ENCODE data around the gene EEPD1. TPM values are rescaled to one million over a fixed set of nuclear protein-coding genes. Genes with fewer than 3 reads are reported as not detected.

EEPD1 gene
- total and polyA plus RNA-seq, 2 donors (not counting 3 experiments of a cell fraction or from before 2014, with no cell fraction given), result 0.40 to 0.42 TPM

GRCh38 chr7:36149694-36150452, 3.2 kb upstream of the EEPD1 start:
- no peaks in the 10 kb centered on the region for H3K79me2 ChIP-seq (ENCODE audit: control insufficient read depth, insufficient read depth, low read length)
- H3K4me1 ChIP-seq (ENCODE audit: control insufficient read depth, extremely low read depth, insufficient read depth, low read length), result peaks cover 4% of the 10 kb centered on the region
- TF ChIP-seq MAX (IDR thresholded peaks at IDR 0.05; ENCODE audit: insufficient read depth, insufficient read length), result no peak
- H3K9me1 ChIP-seq (replicated peaks; ENCODE audit: control insufficient read depth, extremely low read depth, insufficient read depth, low read length), result no peaks in the 10 kb centered on the region
- no peaks in the 10 kb centered on the region for H4K20me1 ChIP-seq (replicated peaks; ENCODE audit: control insufficient read depth, extremely low read depth, insufficient read depth, low read length)
- H3K9me3 ChIP-seq (replicated peaks; ENCODE audit: control insufficient read depth, insufficient read depth, low read length), result no peaks in the 10 kb centered on the region
- H3K4me2 ChIP-seq (ENCODE audit: insufficient read depth, low read length), result no peak overlapping the region
- H3K27me3 ChIP-seq (ENCODE audit: control insufficient read depth in 2 of 2, insufficient read depth in 2 of 2, low read length in 2 of 2), result peaks cover 1 to 5% of the 10 kb centered on the region in 2 experiments
- DNase-seq (ENCODE audit: low read depth, low spot score), result no peak
- ChIA-PET CTCF (interaction anchor here (1.4 kb wide), 1 partner anchor 21 kb away, joined by 6 read pairs; no protein-coding TSS in a partner anchor), POLR2A (no interaction called here)
- H3K36me3 ChIP-seq (ENCODE audit: control insufficient read depth in 2 of 2, extremely low read depth in 1 of 2, insufficient read depth in 2 of 2, low read length in 2 of 2), result no peaks in the 10 kb centered on the region
- H3K4me3 ChIP-seq (replicated peaks in 1 of 3; ENCODE audit: insufficient read depth in 1 of 3, low read depth in 1 of 3, low read length in 3 of 3), result no peak overlapping the region
- H3K9ac ChIP-seq (replicated peaks; ENCODE audit: extremely low read depth, insufficient read depth, low read length), result no peak overlapping the region
- H3K27ac ChIP-seq (ENCODE audit: insufficient read depth, low read depth, low read length), result no peak overlapping the region
- dilution Hi-C loops (cut with MboI; ENCODE audit: extremely low pct_ligation_motif_present, low sequenced_read_pairs) (no loop called here), intact Hi-C loops (cut with micrococcal nuclease) (no loop called here)
- no peak overlapping the region for H2AFZ ChIP-seq (ENCODE audit: low read depth, low read length)
- no peak for FAIRE-seq
- BruUV-seq (replicated peaks), result no TSS peak

DNA sequence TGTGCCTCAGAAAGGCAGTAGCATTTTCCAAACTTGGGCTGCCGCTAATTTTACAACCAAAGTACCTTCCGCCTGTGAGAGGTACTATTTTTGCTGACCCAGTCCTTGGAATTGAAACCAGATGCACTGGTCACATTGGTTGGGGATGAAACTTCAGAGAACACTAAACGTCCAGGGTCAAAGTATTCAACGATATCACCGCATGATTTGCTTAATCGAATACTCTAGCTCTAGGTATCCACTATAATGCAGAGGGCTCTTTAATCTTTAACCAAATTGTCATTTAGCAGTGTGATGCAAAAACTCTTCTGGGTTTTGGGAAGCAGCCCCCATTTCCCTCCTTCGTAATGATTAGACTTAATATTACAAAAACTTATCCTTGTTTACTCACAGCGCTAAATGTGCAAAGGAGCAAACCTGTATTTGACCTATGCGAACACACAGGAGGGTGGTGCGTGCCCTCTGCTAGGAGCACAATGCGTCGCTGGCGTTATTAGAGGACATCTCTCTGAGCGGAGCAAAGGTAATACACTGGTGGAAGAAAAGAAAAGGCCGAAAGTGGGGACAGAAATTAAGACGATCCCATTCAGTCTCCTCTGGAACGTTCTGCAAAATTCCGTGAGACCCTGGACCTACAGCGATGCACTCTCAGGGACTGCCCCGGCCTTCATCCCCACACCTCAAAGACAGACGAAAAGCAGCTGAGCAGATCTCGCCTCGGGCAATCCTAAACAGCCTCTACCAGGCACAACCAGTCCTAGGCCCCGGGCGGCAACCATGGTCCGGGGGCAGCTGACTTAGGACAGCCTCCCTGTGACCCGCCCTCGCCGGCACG, 916 bp upstream of the EEPD1 start:
- POLR2A ChIA-PET, result no interaction called here
- H4K20me1 ChIP-seq (replicated peaks; ENCODE audit: control insufficient read depth, extremely low read depth, insufficient read depth, low read length), result no peaks in the 10 kb centered on the region
- H3K27ac ChIP-seq (ENCODE audit: insufficient read depth, low read depth, low read length), result no peak overlapping the region
- no TSS peak for BruUV-seq (replicated peaks)
- peak overlapping the region; percentile 89 for H2AFZ ChIP-seq (ENCODE audit: low read depth, low read length)
- H3K4me2 ChIP-seq (ENCODE audit: insufficient read depth, low read length), result peak overlapping the region; percentile 23
- peak overlapping the region; percentile 17 for H3K9ac ChIP-seq (replicated peaks; ENCODE audit: extremely low read depth, insufficient read depth, low read length)
- peaks cover 0 to 3% of the 10 kb centered on the region in 2 experiments for H3K27me3 ChIP-seq (ENCODE audit: control insufficient read depth in 2 of 2, insufficient read depth in 2 of 2, low read length in 2 of 2)
- no peak for FAIRE-seq
- CTCF ChIA-PET, result interaction anchor here (0.5 to 1.3 kb wide), 3 partner anchors 10 to 890 kb away, joined by 3 to 4 read pairs (median 3); no protein-coding TSS in a partner anchor
- H3K4me3 ChIP-seq (replicated peaks in 1 of 3; ENCODE audit: insufficient read depth in 1 of 3, low read depth in 1 of 3, low read length in 3 of 3), result peak overlapping the region in 1 of 3 experiments; percentile 29
- DNase-seq (ENCODE audit: low read depth, low spot score), result peak; percentile 3
- no peaks in the 10 kb centered on the region for H3K9me3 ChIP-seq (replicated peaks; ENCODE audit: control insufficient read depth, insufficient read depth, low read length)
- dilution Hi-C loops (cut with MboI; ENCODE audit: extremely low pct_ligation_motif_present, low sequenced_read_pairs) (no loop called here), intact Hi-C loops (cut with micrococcal nuclease) (no loop called here)
- H3K4me1 ChIP-seq (ENCODE audit: control insufficient read depth, extremely low read depth, insufficient read depth, low read length), result peaks cover 4% of the 10 kb centered on the region
- no peaks in the 10 kb centered on the region for H3K9me1 ChIP-seq (replicated peaks; ENCODE audit: control insufficient read depth, extremely low read depth, insufficient read depth, low read length)
- H3K79me2 ChIP-seq (ENCODE audit: control insufficient read depth, insufficient read depth, low read length), result no peaks in the 10 kb centered on the region
- H3K36me3 ChIP-seq (ENCODE audit: control insufficient read depth in 2 of 2, extremely low read depth in 1 of 2, insufficient read depth in 2 of 2, low read length in 2 of 2), result no peaks in the 10 kb centered on the region
- TF ChIP-seq MAX (IDR thresholded peaks at IDR 0.05; ENCODE audit: insufficient read depth, insufficient read length) (no peak), EZH2 (IDR thresholded peaks at IDR 0.05; ENCODE audit: borderline replicate concordance, low read depth, low read length, severe bottlenecking) (no peak), FOS (IDR thresholded peaks at IDR 0.05; ENCODE audit: borderline replicate concordance, insufficient read depth, low read length) (no peak), MYC (IDR thresholded peaks at IDR 0.05; ENCODE audit: low read depth, low read length) (no peak), GATA2 (IDR thresholded peaks at IDR 0.05; ENCODE audit: insufficient read depth, insufficient read length, low read depth, low read length) (no peak), JUN (IDR thresholded peaks at IDR 0.05; ENCODE audit: borderline replicate concordance, insufficient read depth, insufficient read length, low read depth) (no peak), POLR2AphosphoS5 (IDR thresholded peaks at IDR 0.05; ENCODE audit: insufficient read depth, low read depth, low read length) (no peak), POLR2A (IDR thresholded peaks at IDR 0.05; ENCODE audit: low read depth, low read length) (no peak), CTCF (IDR thresholded peaks at IDR 0.05; ENCODE audit: extremely low read depth in 1 of 2, insufficient read depth in 1 of 2, low read depth in 1 of 2, low read length in 2 of 2) (no peak)
